HepG2 (cell line): Measurements from ENCODE around the gene ECM1. TPM values are rescaled to one million over a fixed set of nuclear protein-coding genes. Genes with fewer than 3 reads are reported as not detected.

Experiments used
- ATAC-seq: fragments of 200-7000 bp; cut with Tn5 transposase; 3 replicates; pipeline ENCODE4 v1.9.1; 2020; ENCODE audit warnings: mild to moderate bottlenecking, moderate library complexity
- BruUV-seq: library from RNA; stranded (reverse); fragments of 400-500 nt; replicated peaks from 2 replicates; lab custom pipeline; 2021; lab: Mats Ljungman, UMichigan
- CTCF ChIA-PET: fragments of 300-600 bp; formaldehyde crosslinking; extraction: SDS; loops from one replicate; lab custom pipeline; 2021; ENCODE audit warnings: low total read pairs, inconsistent platforms, low intra/inter-chr PET ratio; lab: Yijun Ruan, JAX
- POLR2A ChIA-PET: fragments of 350-600 bp; sonication (Branson Sonifier 250); formaldehyde crosslinking; loops from one replicate; lab custom pipeline; 2020; ENCODE audit warnings: antibody characterized with exemption, inconsistent platforms; lab: Yijun Ruan, JAX
- DNase-seq: peaks from one replicate; pipeline ENCODE4 v3.0.0-alpha.2; 2015; ENCODE audit warnings: low spot score
- FAIRE-seq: peaks from 3 replicates; lab custom pipeline; 2011; peaks lifted over from hg19 to GRCh38; lab: Jason Lieb, UNC
- H2AFZ ChIP-seq: one replicate; pipeline ENCODE4 v1.6.1; 2011; ENCODE audit warnings: low read length, inconsistent platforms
- H3K27ac ChIP-seq: fragments of 300-600 bp; 3 replicates; pipeline ENCODE4 v1.8.0; 2011; ENCODE audit warnings: mixed run types, mild to moderate bottlenecking, mixed read lengths, low read length, inconsistent platforms; ENCODE audit not compliant: insufficient read depth; ENCODE audit errors: extremely low read length
- H3K27me3 ChIP-seq, 2 experiments: fragments of 200-600 bp in 1 of 2; 2 replicates in 1 of 2; 3 replicates in 1 of 2; pipeline versions ENCODE4 v1.6.0 to v1.8.0; 2011; ENCODE audit warnings: low read length in 2 of 2, mild to moderate bottlenecking in 2 of 2, moderate library complexity in 2 of 2, inconsistent platforms in 1 of 2; ENCODE audit not compliant: insufficient read depth in 2 of 2, control insufficient read depth in 1 of 2
- H3K36me3 ChIP-seq, 2 experiments: fragments of 200-600 bp in 1 of 2; replicated peaks in 1 of 2; 2 replicates in 1 of 2; 3 replicates in 1 of 2; pipeline versions ENCODE4 v1.5.1 to v1.8.0; 2011; ENCODE audit warnings: low read length in 2 of 2, inconsistent platforms in 1 of 2; ENCODE audit not compliant: insufficient read depth in 2 of 2, control insufficient read depth in 1 of 2
- H3K4me1 ChIP-seq: 2 replicates; pipeline ENCODE4 v1.5.1; 2012; ENCODE audit warnings: low read length, inconsistent platforms; ENCODE audit not compliant: insufficient read depth
- H3K4me2 ChIP-seq: 2 replicates; pipeline ENCODE4 v1.6.0; 2011; ENCODE audit warnings: low read depth, low read length, inconsistent platforms
- H3K4me3 ChIP-seq, 3 experiments: fragments of 200-600 bp in 1 of 3; sonication (generic), shearing (Covaris generic) in 1 of 3; replicated peaks in 1 of 3; 2 replicates each; pipeline ENCODE4 v1.5.1; 2011 to 2016; ENCODE audit warnings: low read length in 3 of 3, inconsistent platforms in 2 of 3, low read depth in 2 of 3, mild to moderate bottlenecking in 2 of 3, control low read depth in 1 of 3, mixed read lengths in 1 of 3; ENCODE audit not compliant: insufficient read depth in 1 of 3
- H3K79me2 ChIP-seq: one replicate; pipeline ENCODE4 v1.6.1; 2011; ENCODE audit warnings: low read length, inconsistent platforms; ENCODE audit not compliant: insufficient read depth
- H3K9ac ChIP-seq: 2 replicates; pipeline ENCODE4 v1.6.0; 2011; ENCODE audit warnings: mild to moderate bottlenecking, low read depth, low read length, inconsistent platforms; ENCODE audit not compliant: insufficient read depth
- H3K9me3 ChIP-seq: 2 replicates; pipeline ENCODE4 v1.5.1; 2012; ENCODE audit warnings: mild to moderate bottlenecking, low read length
- H4K20me1 ChIP-seq: 2 replicates; pipeline ENCODE4 v1.6.0; 2011; ENCODE audit warnings: inconsistent platforms, mild to moderate bottlenecking, low read length, moderate library complexity; ENCODE audit not compliant: insufficient read depth
- AGO2 ChIP-seq: fragments of 200-400 bp; formaldehyde crosslinking; optimal IDR thresholded peaks from 2 replicates; pipeline ENCODE3; 2017; ENCODE audit warnings: mild to moderate bottlenecking, low read depth, low read length, moderate library complexity
- EEA1 ChIP-seq: sonication (generic); formaldehyde crosslinking; IDR thresholded peaks from 2 replicates; pipeline ENCODE4 v1.5.1; 2020; ENCODE audit warnings: mild to moderate bottlenecking, missing genetic modification reagents, borderline replicate concordance
- EP300 ChIP-seq, 3 experiments: sonication (generic) in 1 of 3; formaldehyde crosslinking in 1 of 3; IDR thresholded peaks; 2 replicates each; pipeline versions ENCODE4 v1.5.1 to v1.6.1; 2011 to 2020; ENCODE audit warnings: low read depth in 2 of 3, low read length in 2 of 3, borderline replicate concordance in 1 of 3, improper control_type of control experiment in 1 of 3, mild to moderate bottlenecking in 1 of 3, missing genetic modification reagents in 1 of 3, moderate library complexity in 1 of 3
- FOXP4 ChIP-seq: sonication (generic); formaldehyde crosslinking; IDR thresholded peaks from 2 replicates; pipeline ENCODE4 v1.4.0; 2020; ENCODE audit warnings: missing genetic modification reagents
- PAF1 ChIP-seq: IDR thresholded peaks from 2 replicates; pipeline ENCODE4 v1.6.1; 2016; ENCODE audit warnings: missing genetic modification reagents, missing compliant biosample characterization
- TAF15 ChIP-seq: fragments of 200-400 bp; formaldehyde crosslinking; IDR thresholded peaks from one replicate; pipeline ENCODE4 v1.6.1; 2018; ENCODE audit warnings: mild to moderate bottlenecking, low read depth, low read length; ENCODE audit not compliant: poor library complexity, severe bottlenecking
- YEATS2 ChIP-seq: sonication (generic); formaldehyde crosslinking; IDR thresholded peaks from 2 replicates; pipeline ENCODE4 v1.4.0; 2020; ENCODE audit warnings: missing genetic modification reagents, borderline replicate concordance
- ZBTB40 ChIP-seq, 2 experiments: fragments of 450-650 bp in 1 of 2; sonication (generic) in 1 of 2; formaldehyde crosslinking in 1 of 2; IDR thresholded peaks; 2 replicates each; pipeline versions ENCODE4 v1.6.1 to v1.8.0; 2016 to 2022; ENCODE audit warnings: antibody characterized with exemption in 1 of 2, mild to moderate bottlenecking in 1 of 2, missing genetic modification reagents in 1 of 2
- ZNF292 ChIP-seq: sonication (generic); formaldehyde crosslinking; IDR thresholded peaks from 2 replicates; pipeline ENCODE4 v1.8.1; 2022; ENCODE audit warnings: mild to moderate bottlenecking, low read depth, missing genetic modification reagents, borderline replicate concordance
- ZNF547 ChIP-seq: sonication (generic); formaldehyde crosslinking; IDR thresholded peaks from 2 replicates; pipeline ENCODE4 v1.5.1; 2020; ENCODE audit warnings: mild to moderate bottlenecking, missing genetic modification reagents
- ZNF567 ChIP-seq: sonication (generic); formaldehyde crosslinking; IDR thresholded peaks from 2 replicates; pipeline ENCODE4 v1.8.1; 2023; ENCODE audit warnings: mild to moderate bottlenecking, missing genetic modification reagents, borderline replicate concordance
- WGBS: methylation state at CpG from one replicate; pipeline ENCODE4 v1.1.6; 2017; ENCODE audit warnings: low lambda C conversion rate; 5-methylcytosine and 5-hydroxymethylcytosine counted together
- in situ Hi-C: cut with HindIII; loops from 2 replicates; pipeline ENCODE4 v1.10.0; 2017; ENCODE audit warnings: low pct_unique_long_range_greater_than_20kb; ENCODE audit not compliant: extremely low pct_ligation_motif_present
- intact Hi-C: fragments of 100-400 bp; cut with micrococcal nuclease; formaldehyde crosslinking; loops from one replicate; pipeline ENCODE4 v1.10.0; 2022; ENCODE audit not compliant: unreplicated experiment
- polyA plus RNA-seq, 8 experiments: library from polyadenylated mRNA; depleted of rRNA in 3 of 8; stranded (reverse) in 7 of 8; unstranded in 1 of 8; fragments of >200 nt; fragmentation: Illumina TruSeq in 4 of 8; extraction: Trizol in 4 of 8; gene quantifications; 2 replicates each; pipeline versions ENCODE4 v1.2.1 to v1.2.3, GENCODE V29; 2011 to 2016; ENCODE audit warnings: low read depth in 4 of 8, missing spikeins in 1 of 8, mixed read lengths in 1 of 8; ENCODE audit not compliant: insufficient read depth in 1 of 8
- total RNA-seq, 5 experiments: library from RNA; depleted of rRNA; stranded (reverse); fragments of >200 nt; fragmentation: Illumina TruSeq; extraction: Trizol; gene quantifications; 2 replicates each; pipeline ENCODE4 v1.2.3, GENCODE V29; 2016; ENCODE audit warnings: low read depth in 1 of 5

ECM1 gene
- total and polyA plus RNA-seq, 2 of the 13 experiments (the other 11 are each of a cell fraction or from before 2014, with no cell fraction given): 0.42 to 1.0 TPM

- BruUV-seq: TSS peak; percentile 85
- H3K9ac ChIP-seq: peak overlapping the region; percentile 63
- peak overlapping the region; percentile 87 for H3K27ac ChIP-seq
- TF ChIP-seq ZNF567 (CRISPR knock-in tag) (no peak), ZNF547 (no peak), EEA1 (CRISPR knock-in tag) (no peak), ZNF292 (CRISPR knock-in tag) (no peak), AGO2 (no peak), ZBTB40 (IDR thresholded peaks at IDR 0.05) (no peak), ZBTB40 (CRISPR knock-in tag; IDR thresholded peaks at IDR 0.05) (0 out of 2 replicates have a peak, but pooled peaks have one; percentile 51), TAF15 (no peak), PAF1 (CRISPR knock-in tag) (no peak), FOXP4 (CRISPR knock-in tag) (no peak), YEATS2 (CRISPR knock-in tag) (0 out of 2 replicates have a peak, but pooled peaks have one; percentile 3), EP300 (IDR thresholded peaks at IDR 0.05; ENCODE audit: low read depth in 2 of 2, low read length in 2 of 2) (no peak), EP300 (CRISPR knock-in tag; IDR thresholded peaks at IDR 0.05; ENCODE audit: borderline replicate concordance) (no peak)
Measured at GRCh38 chr1:150532860-150533259, 25.0 kb downstream of the ECM1 start.

More at GRCh38 chr1:150532860-150533259, 25.0 kb downstream of the ECM1 start:
- ChIA-PET POLR2A (interaction anchor here (1.0 to 4.6 kb wide), 20 partner anchors 11 to 474 kb away, joined by 3 to 78 read pairs (median 5); partner anchors contain the start of genes ADAMTSL4, ENSA, FALEC and MCL1), CTCF (interaction anchor here (2.5 kb wide), 1 partner anchor 69 kb away, joined by 18 read pairs; no protein-coding TSS in a partner anchor)
- no peaks in the 10 kb centered on the region for H3K9me3 ChIP-seq
- H3K4me2 ChIP-seq: peak overlapping the region; percentile 91
- ATAC-seq (peak; percentile 18), FAIRE-seq (no peak), DNase-seq (no peak)
- peak overlapping the region; percentile 16 for H2AFZ ChIP-seq
- intact Hi-C loops (loop anchor here (1.0 kb wide), 4 partner anchors 18 to 69 kb away; partner anchors contain the start of genes FALEC and TARS2), in situ Hi-C loops (loop anchor here (5.0 to 10.0 kb wide), 2 partner anchors 46 to 278 kb away; partner anchors contain the start of genes CA14 and TARS2)
- peak overlapping the region; percentile 32 to 60 (median 42) for H3K4me3 ChIP-seq
- no peaks in the 10 kb centered on the region for H3K79me2 ChIP-seq
- H3K36me3 ChIP-seq: no peaks in the 10 kb centered on the region
- no peaks in the 10 kb centered on the region for H4K20me1 ChIP-seq
- H3K27me3 ChIP-seq: no peaks in the 10 kb centered on the region
- H3K4me1 ChIP-seq: peaks cover 91% of the 10 kb centered on the region
- 16% methylated on average over 5 of the region's 5 CpGs for WGBS
